ENCODE results near the gene SYNGAP1.
"Not testable (repeated sequence)": the region's sequence is repeated elsewhere in the genome, so short reads cannot be mapped to it uniquely, and the experiment has no call there.

The SYNGAP1 gene

DNA sequence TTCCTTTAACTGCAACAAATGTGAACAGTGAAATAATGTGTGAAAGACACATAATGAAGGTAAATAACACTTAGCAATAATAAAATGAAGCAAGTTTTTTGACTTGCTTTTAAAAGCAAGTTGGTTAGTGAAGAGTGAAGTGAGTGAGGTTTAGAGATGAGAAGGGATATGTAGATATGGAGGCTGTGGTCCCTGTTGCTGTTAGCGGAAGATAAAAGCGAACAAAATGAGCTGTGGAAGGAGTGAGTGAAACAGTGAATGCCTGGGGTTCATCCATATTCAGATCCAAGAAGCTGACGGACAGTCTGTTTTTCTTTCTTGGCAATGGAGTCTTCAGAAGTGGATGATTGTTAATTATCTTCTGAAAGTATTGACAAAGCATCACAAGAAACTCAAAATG lies 58.0 kb downstream of the SYNGAP1 start:
- no peak overlapping the region for H3K27ac ChIP-seq
- no peak for TF ChIP-seq CTCF (conservative IDR thresholded peaks at IDR 0.05)

DNA sequence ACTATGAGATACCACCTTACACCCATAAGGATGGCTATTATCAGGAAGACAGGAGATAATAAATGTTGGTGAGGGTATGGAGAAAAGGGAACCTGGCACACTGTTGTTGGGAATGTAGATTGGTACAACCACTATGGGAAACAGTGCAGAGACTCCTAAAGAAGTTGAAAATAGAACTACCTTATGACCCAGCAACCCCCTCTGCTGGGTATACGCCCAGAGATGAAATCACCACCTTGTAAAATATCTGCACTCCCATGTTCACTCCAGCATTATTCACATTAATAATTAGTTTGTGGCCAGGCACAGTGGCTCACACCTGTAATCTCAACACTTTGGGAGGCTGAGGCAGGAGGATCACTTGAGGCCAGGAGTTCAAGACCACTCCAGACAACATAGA lies 61.3 kb downstream of the SYNGAP1 start:
- H3K27ac ChIP-seq, result no peak overlapping the region
- TF ChIP-seq CTCF (conservative IDR thresholded peaks at IDR 0.05), result no peak

- not testable (repeated sequence) for H3K27ac ChIP-seq
These were observed 62.8 kb downstream of the SYNGAP1 start for GRCh38 chr6:33482620-33483019.

- no peak for TF ChIP-seq CTCF (conservative IDR thresholded peaks at IDR 0.05)
These were observed 63.8 kb downstream of the SYNGAP1 start for GRCh38 chr6:33483678-33484077.

GRCh38 chr6:33484673-33485262 lies 64.9 kb downstream of the SYNGAP1 start:
- H3K27ac ChIP-seq, result not testable (repeated sequence)

More at GRCh38 chr6:33483678-33484077, 63.8 kb downstream of the SYNGAP1 start:
- no peak overlapping the region for H3K27ac ChIP-seq

DNA sequence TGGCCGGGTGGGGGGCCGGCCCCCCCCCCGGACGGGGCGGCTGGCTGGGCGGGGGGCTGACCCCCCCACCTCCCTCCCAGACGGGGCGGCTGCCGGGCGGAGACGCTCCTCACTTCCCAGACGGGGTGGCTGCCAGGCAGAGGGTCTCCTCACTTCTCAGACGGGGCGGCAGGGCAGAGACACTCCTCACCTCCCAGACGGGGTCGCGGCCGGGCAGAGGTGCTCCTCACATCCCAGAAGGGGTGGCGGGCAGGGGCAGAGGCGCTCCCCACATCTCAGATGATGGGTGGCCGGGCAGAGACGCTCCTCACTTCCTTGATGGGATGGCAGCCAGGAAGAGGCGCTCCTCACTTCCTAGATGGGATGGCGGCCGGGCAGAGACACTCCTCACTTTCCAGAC lies 65.8 kb downstream of the SYNGAP1 start:
- not testable (repeated sequence) for H3K27ac ChIP-seq

DNA sequence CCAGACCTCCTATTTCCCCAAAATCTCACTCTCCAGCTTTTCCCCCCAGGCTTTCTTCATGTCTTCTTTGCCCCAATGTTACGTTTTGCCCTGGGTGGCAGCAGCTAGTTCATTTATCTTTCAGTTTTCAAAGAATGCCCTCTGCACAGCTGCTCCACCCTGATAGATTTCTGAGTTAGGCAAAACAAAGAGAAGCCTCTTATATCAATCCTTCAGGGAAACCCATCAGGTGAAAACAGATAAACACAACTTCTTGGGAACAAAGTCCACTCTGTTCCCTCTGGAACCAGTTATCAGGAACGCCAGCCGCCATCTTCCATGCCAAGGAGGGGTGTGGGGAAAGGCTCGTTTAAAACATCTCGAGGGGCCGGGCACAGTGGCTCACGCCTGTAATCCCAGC lies 68.5 kb downstream of the SYNGAP1 start:
- H3K27ac ChIP-seq, result no peak overlapping the region
- no peak for TF ChIP-seq CTCF (conservative IDR thresholded peaks at IDR 0.05)

DNA sequence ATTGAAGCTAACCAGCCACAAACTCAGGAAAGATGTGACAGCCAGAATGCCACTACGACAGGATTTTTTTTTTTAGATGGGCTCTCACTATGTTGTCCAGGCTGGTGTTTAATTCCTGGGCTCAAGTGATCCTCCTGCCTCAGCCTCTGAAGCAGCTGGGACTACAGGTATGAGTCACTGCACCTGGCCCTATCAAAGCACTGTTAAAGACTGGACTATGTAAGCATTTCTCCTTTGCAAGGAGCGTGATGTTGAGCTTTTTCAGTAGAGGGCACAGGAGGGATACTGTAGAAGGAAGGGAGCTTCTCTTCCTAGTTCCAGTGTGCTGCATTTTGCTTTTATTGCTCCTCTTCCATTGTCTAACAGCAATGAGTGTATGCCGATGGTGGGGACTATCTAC lies 70.3 kb downstream of the SYNGAP1 start:
- no peak overlapping the region for H3K27ac ChIP-seq
- TF ChIP-seq CTCF (conservative IDR thresholded peaks at IDR 0.05), result peak; percentile 37

GRCh38 chr6:33490621-33491020 lies 70.8 kb downstream of the SYNGAP1 start:
- no peak overlapping the region for H3K27ac ChIP-seq
- TF ChIP-seq CTCF (conservative IDR thresholded peaks at IDR 0.05), result no peak

Measured in VCaP (cell line).